SH-SY5Y (cell line): ENCODE measurements around the gene PCDH10.

ENCODE experiments used
- GATA2 ChIP-seq: IDR thresholded peaks from 2 replicates; pipeline ENCODE4 v1.6.1; 2011; ENCODE audit warnings: mild to moderate bottlenecking, low read depth, low read length
- GATA3 ChIP-seq: IDR thresholded peaks from 2 replicates; pipeline ENCODE4 v1.6.1; 2011; ENCODE audit warnings: low read depth, mild to moderate bottlenecking, low read length, moderate library complexity

DNA sequence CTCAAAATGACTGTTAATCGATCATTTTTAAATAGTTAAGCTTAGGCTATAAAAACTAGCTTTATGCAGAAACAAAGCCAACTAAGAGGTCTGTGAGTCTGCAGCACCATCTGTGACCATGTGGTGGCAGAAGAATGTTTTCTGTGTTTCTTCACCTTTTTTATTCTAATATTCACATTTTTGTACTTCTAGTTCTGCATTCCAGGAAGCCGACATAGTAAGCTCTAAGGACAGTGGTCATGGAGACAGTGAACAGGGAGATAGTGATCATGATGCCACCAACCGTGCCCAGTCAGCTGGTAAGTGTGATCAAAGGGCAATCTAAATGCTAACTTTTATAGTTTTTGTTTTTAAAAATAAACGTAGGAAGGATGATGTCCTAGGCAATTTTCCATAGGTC, 5.6 kb downstream of the PCDH10 start:
- no peak for TF ChIP-seq GATA2
- no peak for TF ChIP-seq GATA3
